Measurements from ENCODE around the gene MIB2.
"Not testable (repeated sequence)": the region's sequence is repeated elsewhere in the genome, so short reads cannot be mapped to it uniquely, and the experiment has no call there.

Gene MIB2

GRCh38 chr1:1627261-1627828 is 12.0 kb downstream of the MIB2 start:
- no peak for DNase-seq (ENCODE audit: low spot score)

- DNase-seq (ENCODE audit: low spot score), result no peak
Measured at GRCh38 chr1:1627829-1628753, 12.8 kb downstream of the MIB2 start.

DNA sequence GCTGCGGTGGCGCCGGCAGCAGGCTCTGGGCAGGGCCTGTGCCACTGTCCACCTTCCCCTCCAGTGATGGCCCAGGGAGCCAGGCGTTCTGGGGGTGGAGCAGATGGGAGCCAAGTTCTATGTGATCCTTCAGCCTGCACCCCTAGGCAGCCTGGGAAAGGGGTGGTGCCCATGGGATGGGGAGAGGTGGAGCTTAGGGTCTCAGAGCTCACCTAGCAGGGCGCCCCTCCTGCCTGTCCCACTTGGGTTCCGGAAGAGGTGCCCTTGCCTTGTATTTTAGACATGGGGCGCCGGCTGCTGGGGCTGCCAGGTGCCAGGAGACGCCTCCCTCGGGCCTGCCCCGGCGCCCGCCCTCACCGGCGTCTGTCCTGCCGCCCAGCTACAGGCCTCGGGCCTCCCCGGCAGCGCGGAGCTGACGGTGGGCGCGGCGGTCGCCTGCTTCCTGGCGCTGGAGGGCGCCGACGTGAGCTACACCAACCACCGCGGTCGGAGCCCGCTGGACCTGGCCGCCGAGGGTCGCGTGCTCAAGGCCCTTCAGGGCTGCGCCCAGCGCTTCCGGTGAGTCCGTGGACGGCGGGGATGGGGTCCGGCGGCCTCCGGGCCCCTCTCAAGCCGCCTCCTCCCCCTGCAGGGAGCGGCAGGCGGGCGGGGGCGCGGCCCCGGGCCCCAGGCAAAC is 13.6 kb downstream of the MIB2 start:
- DNase-seq (ENCODE audit: low spot score), result peak; percentile 35

DNA sequence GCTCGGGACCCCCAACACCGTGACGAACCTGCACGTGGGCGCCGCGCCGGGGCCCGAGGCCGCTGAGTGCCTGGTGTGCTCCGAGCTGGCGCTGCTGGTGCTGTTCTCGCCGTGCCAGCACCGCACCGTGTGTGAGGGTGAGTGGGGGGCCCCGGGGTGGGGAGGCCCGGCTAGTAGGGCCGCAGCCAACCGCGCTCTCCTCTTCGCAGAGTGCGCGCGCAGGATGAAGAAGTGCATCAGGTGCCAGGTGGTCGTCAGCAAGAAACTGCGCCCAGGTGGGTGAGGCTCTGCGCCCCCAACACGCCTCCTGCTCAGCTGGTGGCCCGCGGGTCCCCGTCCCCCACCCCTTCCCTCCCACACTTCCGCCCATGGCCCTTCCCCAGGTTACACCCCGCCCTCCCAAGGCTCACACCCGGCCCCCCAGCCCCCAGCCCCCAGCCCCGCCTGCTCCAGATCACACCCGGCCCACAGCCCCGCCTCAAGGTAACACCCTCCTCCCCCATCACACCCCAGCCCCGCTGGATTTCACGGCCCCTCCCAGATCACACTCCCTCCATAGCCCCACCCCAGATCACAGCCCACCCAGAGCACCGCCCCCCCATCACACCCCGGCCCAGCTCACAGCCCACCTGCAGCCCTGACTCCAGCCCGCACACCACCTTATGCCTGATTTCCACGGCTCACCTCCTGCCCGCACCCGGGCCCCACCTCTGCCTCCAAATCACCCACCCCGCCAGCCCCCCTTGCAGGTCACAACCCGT is 14.3 kb downstream of the MIB2 start:
- peak; percentile 45 for DNase-seq (ENCODE audit: low spot score)

DNA sequence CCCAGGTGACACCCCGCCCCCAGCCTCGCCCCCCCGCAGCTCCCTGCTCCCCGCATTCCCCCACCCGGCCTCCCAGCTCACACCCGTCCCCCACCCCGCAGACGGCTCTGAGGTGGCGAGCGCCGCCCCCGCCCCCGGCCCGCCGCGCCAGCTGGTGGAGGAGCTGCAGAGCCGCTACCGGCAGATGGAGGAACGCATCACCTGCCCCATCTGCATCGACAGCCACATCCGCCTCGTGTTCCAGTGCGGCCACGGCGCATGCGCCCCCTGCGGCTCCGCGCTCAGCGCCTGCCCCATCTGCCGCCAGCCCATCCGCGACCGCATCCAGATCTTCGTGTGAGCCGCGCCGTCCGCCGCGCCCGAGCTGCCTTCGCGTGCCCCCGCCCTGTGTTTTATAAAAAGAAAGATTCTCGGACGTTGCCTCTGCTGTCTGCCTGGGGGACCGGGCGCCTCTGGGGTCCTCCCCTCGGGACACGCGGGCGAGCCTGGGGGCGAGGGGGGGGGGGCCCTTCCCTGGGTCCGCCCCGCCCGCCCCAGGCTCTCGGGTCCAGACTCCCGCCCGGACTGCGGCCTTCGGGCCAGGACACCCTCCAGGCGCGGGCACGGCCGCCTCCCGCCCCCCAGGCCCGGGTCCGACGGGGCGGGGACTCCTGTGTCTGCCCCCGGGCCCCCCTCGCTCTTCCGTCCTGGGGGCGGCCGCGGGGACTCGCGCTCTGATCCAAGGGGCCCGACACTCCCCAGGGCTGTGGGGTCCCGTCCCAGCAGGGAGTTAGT is 15.1 kb downstream of the MIB2 start:
- peak; percentile 94 for DNase-seq (ENCODE audit: low spot score)

DNA sequence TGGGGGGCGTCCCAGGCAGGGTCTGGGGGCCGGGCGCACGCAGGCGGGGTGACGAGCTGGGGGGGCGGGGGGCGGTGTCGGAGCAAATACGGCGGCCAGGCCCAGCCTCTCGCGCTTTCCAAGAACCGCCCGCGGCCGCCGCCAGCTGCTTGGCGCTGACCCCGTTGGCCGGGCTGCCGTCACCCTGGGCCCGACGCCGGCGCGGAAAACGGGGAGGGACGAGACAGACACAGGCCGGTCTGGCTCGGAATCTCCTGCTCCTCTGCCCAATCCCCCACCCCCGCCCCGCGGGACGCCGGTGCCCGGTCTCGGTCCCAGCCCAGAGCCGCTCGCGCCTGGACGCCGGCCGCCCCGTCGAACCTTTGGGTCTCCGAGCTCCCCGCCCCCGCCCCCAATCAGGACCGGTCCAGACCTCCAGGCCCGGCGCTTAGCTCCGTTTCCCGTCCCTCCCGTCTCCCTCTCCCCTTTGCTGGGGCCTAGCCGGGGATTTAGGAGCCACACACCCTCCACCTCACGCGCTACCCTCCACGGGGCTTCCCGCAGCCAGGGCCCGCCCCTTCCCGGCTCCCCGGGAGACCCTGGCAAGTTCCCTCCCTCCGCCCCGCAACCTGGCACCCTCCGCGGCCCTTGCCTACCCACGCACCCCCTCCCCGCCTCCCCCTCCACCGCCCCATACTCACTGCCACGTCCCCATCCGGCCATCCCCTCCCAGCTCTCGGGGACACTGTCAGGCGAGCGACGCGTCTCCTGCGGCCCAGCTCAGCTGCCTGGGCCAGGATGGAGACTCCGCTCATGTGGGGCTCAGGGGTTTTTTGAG is 15.9 kb downstream of the MIB2 start:
- DNase-seq (ENCODE audit: low spot score), result no peak

DNA sequence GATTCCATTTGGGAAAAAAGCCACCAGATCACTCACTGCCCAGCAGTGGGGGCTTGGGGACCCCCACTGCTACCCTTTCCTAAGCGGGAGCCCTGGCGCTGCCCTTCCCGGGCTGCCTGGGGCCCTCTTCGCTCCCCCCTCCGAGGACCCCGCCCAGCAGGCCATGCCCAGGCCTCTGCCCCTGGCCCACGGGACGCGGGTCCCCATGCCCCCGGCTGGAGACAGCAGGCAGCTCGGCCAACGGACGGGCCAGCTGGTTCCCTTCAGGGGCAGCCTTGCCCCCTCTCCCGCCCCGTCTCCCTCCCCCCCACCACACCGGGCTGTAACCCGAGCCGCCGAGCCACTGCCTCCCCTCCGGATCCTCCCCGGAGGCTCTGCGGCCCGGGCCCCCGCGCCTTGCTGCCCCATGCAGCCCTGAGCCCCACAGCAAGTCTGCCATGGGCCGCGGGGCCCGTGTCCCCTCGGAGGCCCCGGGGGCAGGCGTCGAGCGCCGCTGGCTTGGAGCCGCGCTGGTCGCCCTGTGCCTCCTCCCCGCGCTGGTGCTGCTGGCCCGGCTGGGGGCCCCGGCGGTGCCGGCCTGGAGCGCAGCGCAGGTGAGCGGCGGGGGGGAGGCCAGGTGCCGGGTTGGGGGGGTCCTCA is 16.6 kb downstream of the MIB2 start, which contains the start of gene MMP23B:
MMP23B (plus strand) TSS at position 392 of the 639 bp plus-strand sequence; CDS start at position 438, 46 bp downstream.
- DNase-seq (ENCODE audit: low spot score), result no peak

DNA sequence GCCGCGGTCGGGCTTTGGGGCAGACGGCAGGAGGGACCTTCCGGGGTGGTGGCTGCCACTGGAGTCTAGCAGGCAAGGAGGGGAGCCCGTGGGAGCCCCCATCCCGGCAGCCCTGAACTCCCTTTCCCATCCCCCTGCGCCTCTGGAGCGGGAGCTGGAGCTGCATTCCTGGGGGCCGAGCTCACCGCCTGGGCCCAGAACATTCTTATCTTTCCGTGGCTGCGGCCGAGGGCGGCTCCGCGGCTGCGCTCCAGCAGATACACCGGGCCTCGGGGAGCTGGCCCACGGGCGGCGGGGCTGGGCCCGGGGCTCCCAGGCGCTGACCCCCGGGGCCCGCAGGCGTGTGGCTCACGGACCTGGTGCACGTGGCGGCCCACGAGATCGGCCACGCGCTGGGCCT is 18.1 kb downstream of the MIB2 start:
- DNase-seq (ENCODE audit: low spot score), result not testable (repeated sequence)

DNA sequence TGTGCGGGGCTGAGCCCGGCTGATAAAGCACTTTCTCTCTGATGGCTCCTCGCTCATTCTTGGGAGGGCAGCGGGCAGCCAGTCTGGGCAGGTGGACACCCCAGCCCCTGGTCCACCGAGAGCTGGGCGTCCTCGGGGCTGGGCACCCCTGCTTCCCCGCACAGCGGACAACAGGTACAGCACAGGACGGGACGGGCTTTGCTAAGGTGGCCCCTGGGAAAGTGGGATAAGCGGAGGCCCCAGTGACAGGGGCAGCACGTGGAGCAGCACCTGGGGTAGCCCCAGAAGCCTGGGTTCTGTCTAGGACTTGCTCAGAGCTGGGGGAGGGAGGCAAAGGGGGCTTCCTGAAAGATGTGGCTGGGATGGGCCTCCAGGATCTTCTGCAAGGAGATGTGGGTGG is 19.3 kb downstream of the MIB2 start:
- not testable (repeated sequence) for DNase-seq (ENCODE audit: low spot score)

GRCh38 chr1:1636621-1637478 is 21.6 kb downstream of the MIB2 start:
- not testable (repeated sequence) for DNase-seq (ENCODE audit: low spot score)

DNA sequence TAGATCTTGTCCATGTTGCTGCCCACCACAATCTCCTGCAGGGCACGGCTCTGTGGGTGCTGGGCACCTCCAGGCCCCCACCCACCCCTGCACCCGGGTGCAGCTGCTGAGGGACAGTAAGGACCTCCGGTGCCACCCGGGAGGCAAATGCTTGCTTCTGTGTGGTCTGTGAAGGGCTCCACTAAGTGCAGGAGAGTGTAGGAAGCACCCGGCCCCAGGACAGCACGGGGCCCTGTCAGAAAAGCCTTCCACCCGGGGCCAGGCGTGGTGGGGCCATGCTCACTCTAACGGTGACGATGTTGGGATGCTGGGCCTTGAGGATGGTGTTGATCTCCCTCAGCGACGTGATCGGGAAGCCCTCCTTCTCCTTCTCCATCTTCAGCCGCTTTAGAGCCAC is 22.2 kb downstream of the MIB2 start:
- not testable (repeated sequence) for DNase-seq (ENCODE audit: low spot score)

DNA sequence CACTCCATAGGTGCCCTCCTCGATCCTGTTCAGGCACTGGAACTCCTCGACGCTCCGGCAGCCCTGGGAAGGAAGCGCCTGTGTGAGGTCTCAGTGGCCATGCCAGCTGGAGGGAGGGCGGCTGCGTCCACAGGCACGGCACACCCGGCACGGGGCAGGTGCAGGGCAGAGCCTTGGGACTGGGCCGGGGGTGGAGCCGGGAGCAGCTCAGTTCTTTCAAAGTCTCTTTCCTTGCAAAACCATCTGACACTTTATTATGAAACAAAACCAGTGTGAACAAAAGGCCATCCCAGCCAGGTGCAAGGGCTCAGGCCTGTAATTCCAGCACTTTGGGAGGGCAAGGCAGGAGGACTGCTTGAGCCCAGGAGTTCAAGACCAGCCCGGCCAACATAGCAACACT is 23.2 kb downstream of the MIB2 start:
- DNase-seq (ENCODE audit: low spot score), result not testable (repeated sequence)

DNA sequence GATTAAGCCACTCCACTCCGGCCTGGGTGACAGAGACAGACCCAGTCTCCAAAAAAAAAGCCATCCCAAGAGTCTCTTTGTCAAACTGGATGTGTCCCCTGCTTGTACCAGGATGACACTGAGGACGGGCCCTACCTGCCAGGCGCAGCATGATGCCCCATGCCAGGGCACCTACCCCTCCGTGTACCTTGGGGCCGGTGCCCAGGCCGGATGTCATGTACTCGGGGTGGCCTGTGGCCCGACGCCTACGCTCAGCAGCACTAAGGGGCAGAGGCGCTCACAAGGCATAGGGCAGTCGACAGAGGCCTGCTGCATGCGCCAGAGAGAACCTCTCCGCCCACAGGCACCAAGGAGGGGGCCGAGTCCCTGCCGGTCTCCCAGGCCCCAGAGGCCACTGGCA is 24.1 kb downstream of the MIB2 start:
- not testable (repeated sequence) for DNase-seq (ENCODE audit: low spot score)

DNA sequence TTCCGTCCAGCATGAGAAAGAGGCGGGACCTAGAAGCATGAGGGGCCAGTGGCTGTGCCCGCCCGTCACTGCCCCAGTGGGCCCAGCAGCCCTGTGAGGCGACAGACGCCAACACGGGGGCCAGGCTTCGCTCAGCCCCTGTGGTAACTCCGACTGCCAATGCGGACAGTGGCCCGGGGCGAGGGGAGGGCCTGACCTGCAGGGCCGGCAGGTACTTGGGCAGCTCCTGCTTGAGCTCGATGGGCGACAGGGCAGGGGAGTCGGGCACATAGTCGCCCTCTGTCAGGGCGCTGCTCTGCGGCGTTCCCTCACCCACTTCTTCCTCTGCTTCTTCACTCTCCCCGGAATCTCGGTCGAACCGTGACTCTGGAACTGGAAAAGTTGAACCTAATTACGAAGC is 24.8 kb downstream of the MIB2 start:
- not testable (repeated sequence) for DNase-seq (ENCODE audit: low spot score)

DNA sequence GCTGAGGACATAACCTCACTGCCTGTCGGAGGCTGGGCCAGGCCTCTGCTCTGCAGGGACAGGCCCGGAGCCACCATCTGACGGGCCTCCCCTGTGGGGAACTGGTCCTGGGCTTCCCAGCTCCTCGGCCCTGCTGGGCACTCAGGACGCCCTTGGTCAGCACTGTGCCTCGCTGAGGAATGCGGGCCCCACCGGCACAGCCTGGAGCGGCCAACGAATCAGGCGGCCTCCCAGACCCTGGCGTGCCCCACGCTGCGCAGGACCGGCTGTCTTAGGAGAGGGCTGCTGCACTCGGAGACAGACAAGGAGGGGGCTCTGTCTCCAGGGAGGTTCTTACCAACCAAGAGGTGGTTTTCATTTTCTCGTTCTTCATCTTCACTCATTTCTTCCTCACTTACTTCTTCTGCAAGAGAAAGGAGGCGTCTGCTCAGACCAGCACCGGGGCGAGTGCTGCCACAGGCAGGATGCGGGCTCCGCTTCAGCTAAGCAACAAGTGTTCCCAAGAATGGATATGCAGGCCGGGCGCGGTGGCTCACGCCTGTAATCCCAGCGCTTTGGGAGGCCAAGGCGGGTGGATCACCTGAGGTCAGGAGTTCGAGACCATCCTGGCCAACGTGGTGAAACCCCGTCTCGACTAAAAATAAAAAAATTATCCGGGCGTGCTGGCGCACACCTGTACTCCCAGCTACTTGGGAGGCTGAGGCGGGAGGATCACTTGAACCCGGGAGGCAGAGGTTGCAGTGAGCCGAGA is 25.6 kb downstream of the MIB2 start:
- DNase-seq (ENCODE audit: low spot score), result not testable (repeated sequence)

- DNase-seq (ENCODE audit: low spot score), result not testable (repeated sequence)
Measured at GRCh38 chr1:1646326-1646725, 31.0 kb downstream of the MIB2 start.

- not testable (repeated sequence) for DNase-seq (ENCODE audit: low spot score)
Measured at GRCh38 chr1:1647567-1648241, 32.4 kb downstream of the MIB2 start.
